HG03039 (cell line): Measurements from ENCODE around the gene IL36B.

Experiments used
- ATAC-seq: cut with Tn5 transposase; IDR thresholded peaks from one replicate; pipeline ENCODE4 v1.9.1; 2021; ENCODE audit warnings: mild to moderate bottlenecking, moderate library complexity; ENCODE audit not compliant: unreplicated experiment

Gene IL36B

GRCh38 chr2:113076954-113077669 lies 24.4 kb upstream of the IL36B start:
- no peak for ATAC-seq

- no peak for ATAC-seq
Observed at GRCh38 chr2:113075600-113075999, 22.9 kb upstream of the IL36B start.

- no peak for ATAC-seq
Observed at GRCh38 chr2:113075030-113075429, 22.4 kb upstream of the IL36B start.

GRCh38 chr2:113073325-113073834 lies 20.7 kb upstream of the IL36B start:
- ATAC-seq = no peak

GRCh38 chr2:113072584-113072983 lies 19.9 kb upstream of the IL36B start:
- ATAC-seq = no peak

GRCh38 chr2:113070606-113070975 lies 17.9 kb upstream of the IL36B start:
- ATAC-seq = no peak

GRCh38 chr2:113069676-113070605 lies 17.3 kb upstream of the IL36B start:
- no peak for ATAC-seq

GRCh38 chr2:113068706-113069485 lies 16.2 kb upstream of the IL36B start:
- no peak for ATAC-seq

- no peak for ATAC-seq
Observed at GRCh38 chr2:113068249-113068648, 15.6 kb upstream of the IL36B start.

GRCh38 chr2:113067681-113068080 lies 15.0 kb upstream of the IL36B start, which contains the start of gene IL1F10:
TSS of gene IL1F10 (plus strand) at chr2:113067970. CDS start at chr2:113072739, 4,769 bp downstream.
- ATAC-seq = no peak

- ATAC-seq = no peak
Observed at GRCh38 chr2:113064898-113065297, 12.2 kb upstream of the IL36B start.

GRCh38 chr2:113064281-113064680 lies 11.6 kb upstream of the IL36B start:
- no peak for ATAC-seq

GRCh38 chr2:113061896-113062770 lies 9.5 kb upstream of the IL36B start:
- ATAC-seq = no peak

GRCh38 chr2:113061241-113061640 lies 8.6 kb upstream of the IL36B start:
- no peak for ATAC-seq

- no peak for ATAC-seq
Observed at GRCh38 chr2:113060796-113061195, 8.1 kb upstream of the IL36B start.

- no peak for ATAC-seq
Observed at GRCh38 chr2:113060396-113060795, 7.7 kb upstream of the IL36B start.

GRCh38 chr2:113058998-113059960 lies 6.6 kb upstream of the IL36B start, which contains the start of gene IL36RN:
TSS of gene IL36RN (plus strand) at chr2:113059198. CDS start at chr2:113059439, 241 bp downstream.
- no peak for ATAC-seq

- ATAC-seq = no peak
Observed at GRCh38 chr2:113058411-113058994, 5.8 kb upstream of the IL36B start.
